Measurements from ENCODE around the gene PHOX2A. TPM values are rescaled to one million over a fixed set of nuclear protein-coding genes. Genes with fewer than 3 reads are reported as not detected.
"Not testable (repeated sequence)": the region's sequence is repeated elsewhere in the genome, so short reads cannot be mapped to it uniquely, and the experiment has no call there.

The PHOX2A gene
- total and polyA plus RNA-seq, 3 experiments from 2014 or later = not detected

- Mint-ChIP-seq H3K4me3 (no peak overlapping the region), H3K9me3 (peaks cover 0 to 3% (median 0%) of the 10 kb centered on the region in 5 donors), H3K27ac (no peak overlapping the region), H3K36me3 (peaks cover 0 to 5% (median 0%) of the 10 kb centered on the region in 3 donors), H3K27me3 (peaks cover 24 to 67% of the 10 kb centered on the region in 2 donors), H3K4me1 (no peaks in the 10 kb centered on the region)
- no peaks in the 10 kb centered on the region for H3K9me3 ChIP-seq (ENCODE audit: low read length)
- H3K27me3 ChIP-seq (ENCODE audit: insufficient read depth, low read length, poor library complexity, severe bottlenecking) = peaks cover 10% of the 10 kb centered on the region
- POLR2A ChIA-PET = no interaction called here
- H3K4me1 ChIP-seq (ENCODE audit: insufficient read depth, low read length) = no peaks in the 10 kb centered on the region
- no peak overlapping the region for H3K4me3 ChIP-seq (ENCODE audit: low read length)
- CTCF ChIA-PET = interaction anchor here (1.3 kb wide), 1 partner anchor 11 kb away, joined by 3 read pairs; no protein-coding TSS in a partner anchor
- H3K27ac ChIP-seq (ENCODE audit: low read depth, low read length) = no peak overlapping the region
- DNase-seq = no peak
- no peaks in the 10 kb centered on the region for H3K36me3 ChIP-seq (ENCODE audit: insufficient read depth, low read length)
Observed at GRCh38 chr11:72278905-72279304, 34.9 kb upstream of the PHOX2A start.

GRCh38 chr11:72274435-72274834 lies 30.5 kb upstream of the PHOX2A start:
- H3K27me3 ChIP-seq (ENCODE audit: insufficient read depth, low read length, poor library complexity, severe bottlenecking) = peaks cover 4% of the 10 kb centered on the region
- Mint-ChIP-seq H3K27me3 (peaks cover 12 to 50% of the 10 kb centered on the region in 2 donors), H3K36me3 (peaks cover 0 to 2% (median 0%) of the 10 kb centered on the region in 3 donors), H3K4me3 (no peak overlapping the region), H3K4me1 (peaks cover 2 to 7% (median 7%) of the 10 kb centered on the region in 3 donors), H3K9me3 (peaks cover 0 to 3% (median 0%) of the 10 kb centered on the region in 5 donors), H3K27ac (no peak overlapping the region)
- no peak overlapping the region for H3K27ac ChIP-seq (ENCODE audit: low read depth, low read length)
- H3K36me3 ChIP-seq (ENCODE audit: insufficient read depth, low read length) = no peaks in the 10 kb centered on the region
- no peaks in the 10 kb centered on the region for H3K4me1 ChIP-seq (ENCODE audit: insufficient read depth, low read length)
- ChIA-PET POLR2A (no interaction called here), CTCF (no interaction called here)
- H3K9me3 ChIP-seq (ENCODE audit: low read length) = no peaks in the 10 kb centered on the region
- H3K4me3 ChIP-seq (ENCODE audit: low read length) = no peak overlapping the region
- no peak for DNase-seq

DNA sequence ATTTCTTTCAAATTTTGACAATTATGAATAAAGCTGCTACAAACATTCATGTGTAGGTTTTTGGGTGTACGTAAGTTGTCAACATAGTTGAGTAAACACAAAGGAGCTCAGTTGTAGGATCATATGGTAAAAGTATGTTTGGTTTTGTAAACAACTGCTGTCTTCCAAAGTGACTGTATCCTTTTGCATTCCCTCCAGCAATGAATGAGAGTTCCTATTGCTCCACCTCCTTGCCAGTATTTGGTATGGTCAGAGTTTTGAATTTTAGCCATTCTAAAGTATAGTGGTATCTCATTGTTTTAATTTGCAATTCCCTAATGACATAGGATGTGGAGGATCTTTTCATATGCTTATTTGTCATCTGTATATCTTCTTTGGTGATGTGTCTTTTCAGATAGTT lies 28.0 kb upstream of the PHOX2A start:
- DNase-seq = no peak
- peaks cover 4 to 44% of the 10 kb centered on the region in 2 donors for H3K27me3 Mint-ChIP-seq
- no peak overlapping the region for H3K4me3 ChIP-seq (ENCODE audit: low read length)
- no peaks in the 10 kb centered on the region for H3K4me1 ChIP-seq (ENCODE audit: insufficient read depth, low read length)
- CTCF ChIA-PET = no interaction called here
- H3K27ac ChIP-seq (ENCODE audit: low read depth, low read length) = no peak overlapping the region
- H3K9me3 Mint-ChIP-seq = no peaks in the 10 kb centered on the region
- no peaks in the 10 kb centered on the region for H3K36me3 ChIP-seq (ENCODE audit: insufficient read depth, low read length)
- POLR2A ChIA-PET = no interaction called here
- H3K27me3 ChIP-seq (ENCODE audit: insufficient read depth, low read length, poor library complexity, severe bottlenecking) = no peaks in the 10 kb centered on the region
- no peak overlapping the region for H3K27ac Mint-ChIP-seq
- H3K36me3 Mint-ChIP-seq = peaks cover 0 to 2% (median 0%) of the 10 kb centered on the region in 3 donors
- peaks cover 3 to 11% (median 7%) of the 10 kb centered on the region in 3 donors for H3K4me1 Mint-ChIP-seq
- H3K4me3 Mint-ChIP-seq = no peak overlapping the region
- H3K9me3 ChIP-seq (ENCODE audit: low read length) = no peaks in the 10 kb centered on the region

DNA sequence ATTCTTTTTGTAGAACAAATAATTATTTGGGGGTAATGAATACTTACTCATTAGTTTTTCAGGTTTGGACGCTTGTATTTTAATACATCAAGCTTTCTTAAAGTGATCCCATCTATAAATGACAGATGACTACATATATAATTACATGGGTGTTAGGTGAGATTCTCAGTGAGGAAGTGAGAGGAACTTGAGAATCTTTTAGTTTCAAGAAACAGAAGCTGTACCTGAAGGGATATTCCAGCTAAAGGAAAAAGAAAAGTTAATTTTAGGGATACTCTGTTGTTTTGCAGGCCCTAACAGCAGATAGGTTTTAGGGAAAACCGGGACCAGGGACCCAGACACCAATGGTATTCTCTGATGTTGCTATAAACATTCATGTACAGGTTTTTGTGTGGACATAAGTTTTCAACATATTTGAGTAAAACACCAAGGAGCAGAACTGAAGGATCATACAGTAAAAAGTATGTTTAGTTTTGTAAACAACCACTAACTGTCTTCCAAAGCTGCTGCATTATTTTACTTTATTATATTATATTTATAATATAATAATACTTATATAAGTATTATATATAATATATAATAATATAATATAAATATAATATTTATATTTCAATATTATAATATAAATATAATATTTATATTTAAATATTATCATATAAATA lies 24.1 kb upstream of the PHOX2A start:
- H3K4me3 ChIP-seq (ENCODE audit: low read length) = no peak overlapping the region
- Mint-ChIP-seq H3K4me1 (peaks cover 3 to 11% (median 7%) of the 10 kb centered on the region in 3 donors), H3K27ac (no peak overlapping the region), H3K27me3 (peaks cover 4 to 48% of the 10 kb centered on the region in 2 donors), H3K9me3 (no peaks in the 10 kb centered on the region), H3K4me3 (no peak overlapping the region), H3K36me3 (no peaks in the 10 kb centered on the region)
- DNase-seq = no peak
- ChIA-PET POLR2A (interaction anchor here (0.6 kb wide), 1 partner anchor 1807 kb away, joined by 3 read pairs; no protein-coding TSS in a partner anchor), CTCF (interaction anchor here (1.0 kb wide), 1 partner anchor 57 kb away, joined by 3 read pairs; no protein-coding TSS in a partner anchor)
- no peaks in the 10 kb centered on the region for H3K4me1 ChIP-seq (ENCODE audit: insufficient read depth, low read length)
- H3K27me3 ChIP-seq (ENCODE audit: insufficient read depth, low read length, poor library complexity, severe bottlenecking) = no peaks in the 10 kb centered on the region
- no peak overlapping the region for H3K27ac ChIP-seq (ENCODE audit: low read depth, low read length)
- no peaks in the 10 kb centered on the region for H3K36me3 ChIP-seq (ENCODE audit: insufficient read depth, low read length)
- no peaks in the 10 kb centered on the region for H3K9me3 ChIP-seq (ENCODE audit: low read length)

GRCh38 chr11:72266960-72267359 lies 23.0 kb upstream of the PHOX2A start:
- H3K4me1 ChIP-seq (ENCODE audit: insufficient read depth, low read length); H3K36me3 Mint-ChIP-seq; H3K9me3 Mint-ChIP-seq; H3K4me3 ChIP-seq (ENCODE audit: low read length); CTCF ChIA-PET; DNase-seq; H3K27ac Mint-ChIP-seq; H3K9me3 ChIP-seq (ENCODE audit: low read length); H3K27me3 ChIP-seq (ENCODE audit: insufficient read depth, low read length, poor library complexity, severe bottlenecking); H3K36me3 ChIP-seq (ENCODE audit: insufficient read depth, low read length); H3K4me3 Mint-ChIP-seq; H3K27ac ChIP-seq (ENCODE audit: low read depth, low read length): not testable (repeated sequence)
- H3K27me3 Mint-ChIP-seq = peaks cover 4 to 54% of the 10 kb centered on the region in 2 donors
- POLR2A ChIA-PET = interaction anchor here (0.7 kb wide), 1 partner anchor 157 kb away, joined by 3 read pairs; no protein-coding TSS in a partner anchor
- peaks cover 3 to 11% (median 7%) of the 10 kb centered on the region in 3 donors for H3K4me1 Mint-ChIP-seq

DNA sequence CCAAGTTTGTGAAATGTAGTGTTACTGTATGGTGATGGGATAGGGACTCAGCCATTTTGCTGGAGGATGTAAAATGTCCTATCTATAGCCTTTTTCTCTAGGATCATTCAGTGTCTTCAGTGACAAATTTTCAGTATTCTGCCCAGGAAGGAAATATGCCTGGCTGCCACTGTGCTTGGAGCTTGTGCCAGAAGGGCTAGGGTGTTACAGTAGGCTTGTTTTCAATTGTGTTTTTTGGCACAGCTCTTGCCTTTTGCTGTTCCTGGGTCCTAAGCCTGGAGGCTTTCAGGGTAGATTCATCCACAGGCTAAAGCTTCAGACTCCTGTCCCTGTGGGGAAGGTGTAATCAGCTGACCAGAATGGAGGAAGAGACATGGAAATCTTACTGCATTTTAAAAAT lies 22.0 kb upstream of the PHOX2A start:
- no peak for DNase-seq
- H3K27ac ChIP-seq (ENCODE audit: low read depth, low read length) = no peak overlapping the region
- Mint-ChIP-seq H3K4me3 (no peak overlapping the region), H3K9me3 (no peaks in the 10 kb centered on the region), H3K36me3 (no peaks in the 10 kb centered on the region), H3K4me1 (peaks cover 3 to 11% (median 7%) of the 10 kb centered on the region in 3 donors), H3K27ac (no peak overlapping the region), H3K27me3 (peaks cover 5 to 51% of the 10 kb centered on the region in 2 donors)
- ChIA-PET POLR2A (no interaction called here), CTCF (no interaction called here)
- no peaks in the 10 kb centered on the region for H3K36me3 ChIP-seq (ENCODE audit: insufficient read depth, low read length)
- H3K27me3 ChIP-seq (ENCODE audit: insufficient read depth, low read length, poor library complexity, severe bottlenecking) = no peaks in the 10 kb centered on the region
- no peaks in the 10 kb centered on the region for H3K4me1 ChIP-seq (ENCODE audit: insufficient read depth, low read length)
- no peaks in the 10 kb centered on the region for H3K9me3 ChIP-seq (ENCODE audit: low read length)
- no peak overlapping the region for H3K4me3 ChIP-seq (ENCODE audit: low read length)

DNA sequence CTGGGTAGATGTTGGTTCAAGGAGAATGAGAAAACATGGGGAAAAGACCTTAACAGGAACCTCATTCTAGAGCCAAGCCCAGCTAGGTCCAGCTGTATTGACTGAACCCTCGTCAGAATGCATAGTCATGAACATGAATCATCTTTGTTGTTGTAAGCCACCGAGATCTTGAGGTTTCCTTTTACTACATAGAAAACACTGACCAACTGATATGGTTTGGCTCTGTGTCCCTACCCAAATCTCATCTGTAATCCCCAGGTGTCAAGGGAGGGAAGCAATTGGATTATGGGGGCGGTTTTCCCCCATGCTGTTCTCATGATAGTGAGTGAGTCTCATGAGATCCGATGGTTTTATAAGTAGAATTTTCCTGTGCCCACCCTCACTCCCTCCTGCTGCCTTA lies 19.4 kb upstream of the PHOX2A start:
- peaks cover 5 to 38% of the 10 kb centered on the region in 2 donors for H3K27me3 Mint-ChIP-seq
- no peaks in the 10 kb centered on the region for H3K36me3 Mint-ChIP-seq
- H3K9me3 Mint-ChIP-seq = no peaks in the 10 kb centered on the region
- no peak overlapping the region for H3K4me3 Mint-ChIP-seq
- Histone ChIP-seq H3K4me3 (ENCODE audit: low read length) (no peak overlapping the region), H3K27ac (ENCODE audit: low read depth, low read length) (no peak overlapping the region), H3K36me3 (ENCODE audit: insufficient read depth, low read length) (no peaks in the 10 kb centered on the region), H3K27me3 (ENCODE audit: insufficient read depth, low read length, poor library complexity, severe bottlenecking) (no peaks in the 10 kb centered on the region), H3K9me3 (ENCODE audit: low read length) (no peaks in the 10 kb centered on the region), H3K4me1 (ENCODE audit: insufficient read depth, low read length) (no peaks in the 10 kb centered on the region)
- ChIA-PET POLR2A (no interaction called here), CTCF (no interaction called here)
- H3K27ac Mint-ChIP-seq = no peak overlapping the region
- no peaks in the 10 kb centered on the region for H3K4me1 Mint-ChIP-seq
- no peak for DNase-seq

DNA sequence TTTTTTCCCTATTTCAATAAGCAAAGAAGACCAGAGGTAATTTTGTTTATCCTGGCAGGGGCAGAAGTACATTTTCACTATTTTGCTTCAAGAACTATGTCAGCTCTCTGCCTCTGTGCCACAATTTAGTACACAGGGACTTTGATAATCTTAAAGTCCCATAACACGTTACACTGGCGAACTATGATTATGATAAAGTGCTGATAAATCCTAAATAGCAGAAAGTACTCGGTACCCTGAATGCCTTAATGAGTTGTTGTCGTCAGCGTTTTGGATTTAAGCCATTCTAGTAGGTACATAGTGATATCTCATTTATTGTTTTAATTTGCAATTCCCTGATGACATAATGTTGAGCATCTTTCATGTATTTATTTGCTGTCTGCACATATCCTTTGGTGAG lies 16.6 kb upstream of the PHOX2A start:
- H3K27me3 Mint-ChIP-seq = peaks cover 4 to 26% of the 10 kb centered on the region in 2 donors
- Histone ChIP-seq H3K9me3 (ENCODE audit: low read length) (no peaks in the 10 kb centered on the region), H3K4me3 (ENCODE audit: low read length) (no peak overlapping the region), H3K27ac (ENCODE audit: low read depth, low read length) (no peak overlapping the region), H3K4me1 (ENCODE audit: insufficient read depth, low read length) (no peaks in the 10 kb centered on the region), H3K27me3 (ENCODE audit: insufficient read depth, low read length, poor library complexity, severe bottlenecking) (no peaks in the 10 kb centered on the region), H3K36me3 (ENCODE audit: insufficient read depth, low read length) (no peaks in the 10 kb centered on the region)
- H3K36me3 Mint-ChIP-seq = no peaks in the 10 kb centered on the region
- DNase-seq = no peak
- POLR2A ChIA-PET = no interaction called here
- H3K4me1 Mint-ChIP-seq = no peaks in the 10 kb centered on the region
- no peak overlapping the region for H3K27ac Mint-ChIP-seq
- H3K9me3 Mint-ChIP-seq = no peaks in the 10 kb centered on the region
- H3K4me3 Mint-ChIP-seq = no peak overlapping the region
- CTCF ChIA-PET = no interaction called here

All from CD8-positive, alpha-beta memory T cell (primary cell).